ENCODE results near the gene STK39.

STK39 gene

GRCh38 chr2:168207851-168208250 lies 39.5 kb downstream of the STK39 start:
- DNase-seq, result no peak

DNA sequence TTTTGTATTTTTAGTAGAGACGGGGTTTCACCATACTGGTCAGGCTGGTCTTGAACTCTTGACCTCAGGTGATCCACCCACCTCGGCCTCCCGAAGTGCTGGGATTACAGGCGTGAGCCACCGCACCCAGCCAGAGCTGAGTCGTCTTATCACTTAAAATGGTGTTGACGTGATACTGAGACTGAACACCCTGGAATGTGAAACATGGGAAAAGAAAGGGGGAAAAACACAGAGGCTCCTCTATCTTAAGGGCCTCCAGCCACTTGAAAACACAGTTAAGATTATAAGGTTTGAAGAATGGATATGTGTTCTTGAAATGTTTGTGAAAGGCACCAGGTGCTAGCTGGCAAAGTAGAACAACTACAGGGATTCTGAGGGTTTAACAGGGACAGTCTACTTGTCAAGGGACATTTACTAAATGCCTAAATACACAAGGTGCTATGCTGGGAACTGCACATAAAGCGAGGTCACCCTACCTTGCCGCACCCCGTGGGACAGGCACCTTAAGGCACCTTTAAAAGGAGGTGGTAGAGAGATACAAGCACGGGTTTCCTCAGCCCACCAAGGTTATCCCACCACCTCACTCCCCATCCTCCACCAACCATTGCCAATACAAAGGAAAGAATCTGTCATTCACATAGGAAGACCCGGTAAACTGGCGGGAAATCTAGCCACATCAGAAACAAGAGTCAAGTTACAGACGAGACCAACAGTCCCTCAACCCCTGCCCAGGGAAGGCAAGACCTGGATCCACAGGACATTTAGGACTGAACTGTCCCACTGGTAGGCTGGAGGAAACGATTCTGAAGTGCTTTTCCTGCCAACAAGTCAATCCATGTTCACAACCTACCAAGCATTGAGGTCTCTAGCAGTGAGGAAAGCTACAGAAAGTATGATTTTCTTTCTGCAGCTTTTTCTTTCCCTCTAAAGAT lies 43.4 kb downstream of the STK39 start:
- no peak for DNase-seq

GRCh38 chr2:168201584-168202116 lies 45.7 kb downstream of the STK39 start:
- no peak for DNase-seq

- no peak for DNase-seq
Observed at GRCh38 chr2:168200930-168201583, 46.3 kb downstream of the STK39 start.

DNA sequence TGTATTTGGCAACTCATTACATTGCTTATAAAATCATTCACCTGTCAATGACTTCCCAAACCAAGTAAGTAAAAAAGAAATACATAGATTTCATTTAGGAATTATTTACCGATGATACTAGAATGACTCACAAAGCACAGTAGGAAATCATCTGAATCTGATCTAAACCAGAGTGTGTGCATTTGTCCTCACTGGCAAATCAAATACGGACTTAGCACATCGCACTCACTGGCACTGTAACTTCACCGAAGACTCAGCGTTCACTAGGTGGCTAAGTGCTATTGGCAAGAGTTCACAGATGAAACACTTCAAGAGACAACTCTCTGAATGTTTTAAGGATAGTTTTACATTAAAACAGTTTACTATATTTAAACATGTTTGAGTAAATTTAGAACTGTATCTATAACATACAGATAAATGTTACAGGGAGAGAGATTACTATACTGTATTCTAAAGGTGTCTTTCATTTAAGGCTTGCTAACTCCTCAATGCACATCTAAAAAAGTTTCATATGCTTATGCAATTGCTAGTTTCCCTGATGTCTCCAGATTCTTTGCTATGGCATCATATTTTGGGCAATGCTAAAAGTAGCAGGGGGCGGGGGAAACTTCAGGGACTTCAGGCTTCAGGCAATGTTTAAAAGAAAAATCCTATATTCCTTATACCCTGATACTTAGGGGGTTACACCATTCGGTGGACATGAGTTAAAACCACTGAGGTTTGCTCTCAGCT lies 48.8 kb downstream of the STK39 start:
- DNase-seq, result no peak

- no peak for DNase-seq
Observed at GRCh38 chr2:168196764-168197180, 50.6 kb downstream of the STK39 start.

- peak; percentile 31 for DNase-seq
Observed at GRCh38 chr2:168194784-168195522, 52.4 kb downstream of the STK39 start.

- peak; percentile 58 for DNase-seq
Observed at GRCh38 chr2:168192839-168193616, 54.4 kb downstream of the STK39 start.

GRCh38 chr2:168191955-168192785 lies 55.2 kb downstream of the STK39 start:
- no peak for DNase-seq

- no peak for DNase-seq
Observed at GRCh38 chr2:168190590-168191336, 56.6 kb downstream of the STK39 start.

DNA sequence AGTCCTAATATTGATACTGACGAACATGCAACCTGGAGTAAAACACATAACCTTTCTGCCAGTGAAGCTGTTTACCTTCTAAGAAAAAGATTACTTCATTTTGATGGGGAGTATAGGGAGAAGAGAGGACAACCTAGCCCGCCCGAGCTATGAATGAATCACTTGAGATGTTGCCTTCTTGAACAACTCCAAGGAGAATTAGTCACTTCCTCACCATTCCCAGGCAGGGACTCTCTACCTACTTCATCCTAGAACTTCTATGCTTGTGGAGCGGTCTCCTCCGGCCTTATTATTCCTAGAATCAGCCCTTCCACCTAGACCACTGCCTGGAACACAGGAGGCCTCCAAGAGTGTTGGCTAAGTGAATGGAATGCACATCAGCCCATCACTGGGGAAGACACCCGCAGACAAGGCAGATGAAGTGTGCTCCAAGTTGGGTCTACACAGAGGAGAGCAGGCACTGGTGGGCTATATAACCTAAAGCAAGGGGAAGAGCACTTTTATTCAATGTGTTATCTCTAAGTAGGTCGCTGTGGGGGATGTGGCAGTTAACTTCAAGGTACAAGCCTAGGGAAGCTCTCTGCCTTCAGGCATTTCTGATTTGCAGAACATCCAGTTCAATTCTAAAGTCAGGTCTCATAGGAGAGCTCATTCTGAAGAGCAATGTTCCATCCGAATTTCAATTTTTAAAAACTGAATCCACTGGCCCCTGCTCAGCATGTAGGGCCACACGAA lies 57.4 kb downstream of the STK39 start:
- DNase-seq, result no peak

GRCh38 chr2:168188002-168188401 lies 59.4 kb downstream of the STK39 start:
- DNase-seq, result no peak

DNA sequence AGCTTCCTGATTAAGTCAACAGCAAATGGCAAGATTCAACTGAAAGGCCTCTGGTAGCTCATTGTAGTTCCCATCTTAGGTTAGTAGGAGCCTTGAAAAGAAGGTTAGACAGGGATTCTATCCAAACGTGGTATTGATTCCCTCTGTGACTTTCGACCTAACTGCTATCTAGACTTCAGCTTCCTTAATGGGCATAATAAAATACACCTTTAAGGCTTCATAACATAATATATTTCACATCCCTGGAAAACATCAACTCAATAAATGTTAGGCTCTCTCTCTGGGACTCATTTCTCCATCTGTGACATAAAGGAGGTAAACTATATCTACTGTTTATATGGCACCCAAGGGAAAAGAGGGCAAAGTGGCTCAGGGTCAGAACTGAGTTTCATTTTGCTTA lies 60.9 kb downstream of the STK39 start:
- no peak for DNase-seq

GRCh38 chr2:168185583-168186274 lies 61.7 kb downstream of the STK39 start:
- no peak for DNase-seq

DNA sequence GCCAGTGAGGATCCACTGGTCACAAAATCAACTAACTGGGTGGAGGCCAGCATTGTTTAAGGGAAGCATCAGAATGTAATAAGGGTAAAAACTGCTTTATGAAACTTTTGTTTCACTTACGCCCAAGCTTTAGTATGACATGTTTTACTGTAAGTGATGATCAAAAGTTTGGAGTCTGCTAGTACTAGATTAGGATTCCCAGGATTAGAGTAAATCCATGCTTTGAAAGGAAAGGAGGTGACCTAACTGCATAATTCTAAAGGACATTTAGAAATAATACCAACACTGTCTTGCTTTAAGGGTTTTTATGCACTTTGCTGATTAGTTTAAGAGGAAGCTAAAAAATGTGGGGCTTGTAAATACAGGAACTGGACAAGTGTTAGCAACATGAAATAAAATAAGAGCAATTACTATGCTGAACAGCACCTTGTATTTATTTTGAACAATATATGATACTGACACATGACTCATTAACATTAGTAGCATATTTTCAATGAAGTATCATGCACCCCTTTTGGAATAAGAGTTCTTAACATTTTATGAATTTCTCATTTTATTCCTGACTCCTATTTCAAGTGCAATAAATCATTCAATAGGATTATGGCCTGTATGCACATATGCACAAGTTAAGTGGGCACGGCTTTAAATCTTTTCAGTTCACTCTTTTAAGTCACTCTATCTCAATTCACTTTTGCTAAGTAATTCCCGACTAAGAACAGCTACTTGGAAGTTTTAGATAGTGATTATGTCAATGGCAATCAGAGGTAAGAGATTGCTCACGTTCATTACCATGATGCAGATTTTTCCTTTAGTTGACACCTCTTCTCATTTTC lies 62.5 kb downstream of the STK39 start:
- no peak for DNase-seq

- DNase-seq, result no peak
Observed at GRCh38 chr2:168183308-168183997, 63.9 kb downstream of the STK39 start.

All from CD4-positive, alpha-beta T cell treated with Interleukin-6 for 4 hours (primary cell).